Testis (tissue), 3 donors: ENCODE data around the gene RAD9A. TPM values are rescaled to one million over a fixed set of nuclear protein-coding genes. Genes with fewer than 3 reads are reported as not detected.
A peak's percentile ranks its signal among the peaks of the same experiment; 100 is the strongest.

Experiments
- DNase-seq: peaks from one replicate; pipeline ENCODE4 v3.0.0-alpha.2; 2019
- H3K27ac ChIP-seq, 2 donors: fragments of 200-600 bp; sonication (generic); one replicate each; pipeline ENCODE4 v1.5.1; 2019
- H3K27me3 ChIP-seq: fragments of 200-600 bp; sonication (generic); one replicate; pipeline ENCODE4 v1.5.1; 2019
- H3K36me3 ChIP-seq: fragments of 200-600 bp; sonication (generic); one replicate; pipeline ENCODE4 v1.5.1; 2017; ENCODE audit warnings: low read depth; ENCODE audit errors: missing control alignments
- H3K4me1 ChIP-seq: fragments of 200-600 bp; sonication (generic); one replicate; pipeline ENCODE4 v1.5.1; 2019
- H3K4me3 ChIP-seq, 2 donors: fragments of 200-600 bp; sonication (generic); one replicate each; pipeline ENCODE4 v1.5.1; 2017 to 2019
- H3K9me3 ChIP-seq: fragments of 200-600 bp; sonication (generic); one replicate; pipeline ENCODE4 v1.5.1; 2017
- CTCF ChIP-seq, 3 experiments: fragments of 450-650 bp in 2 of 3; fragments of 200-600 bp in 1 of 3; sonication (generic) in 1 of 3; IDR thresholded peaks; one replicate each; pipeline ENCODE4 v1.5.1; 2016 to 2019; ENCODE audit warnings: antibody characterized with exemption in 3 of 3, mild to moderate bottlenecking in 2 of 3, moderate library complexity in 1 of 3
- POLR2A ChIP-seq: fragments of 450-650 bp; IDR thresholded peaks from one replicate; pipeline ENCODE4 v1.6.1; 2017; ENCODE audit warnings: antibody characterized with exemption, mild to moderate bottlenecking, moderate library complexity
- WGBS, 2 donors: methylation state at CpG; one replicate each; pipeline ENCODE4 v1.1.5; 2018; 5-methylcytosine and 5-hydroxymethylcytosine counted together
- intact Hi-C: fragments of 100-400 bp; cut with DNase I; formaldehyde crosslinking; loops from one replicate; pipeline ENCODE4 v1.15.1; 2023; ENCODE audit warnings: low total_unique reads
- polyA plus RNA-seq: library from polyadenylated mRNA; stranded (reverse); fragments of 350-450 nt; fragmentation: Illumina TruSeq; extraction: RNeasy Lipid Tissue Mini Kit (QIAGEN cat#74804); gene quantifications from one replicate; pipeline ENCODE4 v1.2.3, GENCODE V29; 2014; ENCODE audit warnings: low read depth, low replicate concordance; ENCODE audit not compliant: insufficient read depth
- total RNA-seq, 2 donors: library from RNA; depleted of rRNA; stranded (reverse); fragments of >200 nt; gene quantifications; one replicate each; pipeline ENCODE4 v1.2.3, GENCODE V29; 2016

RAD9A gene
- total and polyA plus RNA-seq, 3 donors from 2014 or later, result 25.7 to 46.2 (median 35.8) TPM

DNA sequence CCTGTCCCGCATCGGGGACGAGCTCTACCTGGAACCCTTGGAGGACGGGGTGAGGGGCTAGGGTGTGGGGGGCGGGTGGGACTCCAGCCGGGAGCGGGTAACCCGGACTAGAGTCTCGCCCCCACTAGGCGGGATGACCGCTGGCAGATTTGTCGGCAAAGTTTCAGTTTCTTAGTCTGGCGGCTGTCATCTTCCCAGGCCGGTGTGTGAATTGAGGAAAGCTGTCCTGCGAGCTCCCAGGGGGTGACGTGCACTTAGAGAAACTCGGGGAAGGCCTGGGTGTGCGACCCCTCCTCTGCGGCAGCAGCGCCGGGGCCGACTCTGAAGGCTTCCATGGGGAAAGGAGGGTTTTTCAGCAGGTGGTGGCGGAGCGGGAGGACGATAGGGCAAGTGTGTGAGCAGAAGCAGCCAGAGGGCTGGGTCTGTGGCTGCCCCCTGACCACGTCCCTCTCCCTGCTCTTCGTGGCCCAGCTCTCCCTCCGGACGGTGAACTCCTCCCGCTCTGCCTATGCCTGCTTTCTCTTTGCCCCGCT is 463 bp downstream of the RAD9A start:
- peak overlapping the region; percentile 46 to 59 for H3K27ac ChIP-seq
- TF ChIP-seq CTCF (IDR thresholded peaks at IDR 0.05) (no peak), POLR2A (no peak)
- DNase-seq, result no peak
- no peaks in the 10 kb centered on the region for H3K9me3 ChIP-seq
- no peaks in the 10 kb centered on the region for H3K27me3 ChIP-seq
- 5 to 15% methylated on average over 13 to 31 of the region's 31 CpGs for WGBS, 2 donors
- intact Hi-C loops, result no loop called here
- peaks cover 16% of the 10 kb centered on the region for H3K4me1 ChIP-seq
- no peaks in the 10 kb centered on the region for H3K36me3 ChIP-seq
- H3K4me3 ChIP-seq, result peak overlapping the region; percentile 69 to 89

DNA sequence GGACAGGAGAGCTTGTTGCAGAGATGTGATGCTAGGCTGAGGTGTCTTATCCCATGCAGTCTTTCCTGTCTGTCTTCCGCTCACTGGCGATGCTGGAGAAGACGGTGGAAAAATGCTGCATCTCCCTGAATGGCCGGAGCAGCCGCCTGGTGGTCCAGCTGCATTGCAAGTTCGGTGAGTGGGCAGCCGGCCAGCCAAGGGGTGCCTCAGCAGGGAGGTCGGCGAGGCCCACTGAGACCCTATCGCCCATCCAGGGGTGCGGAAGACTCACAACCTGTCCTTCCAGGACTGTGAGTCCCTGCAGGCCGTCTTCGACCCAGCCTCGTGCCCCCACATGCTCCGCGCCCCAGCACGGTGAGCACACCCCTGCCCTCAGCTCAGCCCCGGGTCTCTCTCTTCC is 1.7 kb downstream of the RAD9A start:
- Histone ChIP-seq H3K27me3 (no peaks in the 10 kb centered on the region), H3K4me3 (no peak overlapping the region), H3K36me3 (no peaks in the 10 kb centered on the region), H3K27ac (no peak overlapping the region), H3K4me1 (peaks cover 16% of the 10 kb centered on the region), H3K9me3 (no peaks in the 10 kb centered on the region)
- 91 to 95% methylated on average over 8 to 18 of the region's 18 CpGs for WGBS, 2 donors
- no peak for DNase-seq
- TF ChIP-seq POLR2A (no peak), CTCF (IDR thresholded peaks at IDR 0.05) (no peak)
- intact Hi-C loops, result no loop called here

DNA sequence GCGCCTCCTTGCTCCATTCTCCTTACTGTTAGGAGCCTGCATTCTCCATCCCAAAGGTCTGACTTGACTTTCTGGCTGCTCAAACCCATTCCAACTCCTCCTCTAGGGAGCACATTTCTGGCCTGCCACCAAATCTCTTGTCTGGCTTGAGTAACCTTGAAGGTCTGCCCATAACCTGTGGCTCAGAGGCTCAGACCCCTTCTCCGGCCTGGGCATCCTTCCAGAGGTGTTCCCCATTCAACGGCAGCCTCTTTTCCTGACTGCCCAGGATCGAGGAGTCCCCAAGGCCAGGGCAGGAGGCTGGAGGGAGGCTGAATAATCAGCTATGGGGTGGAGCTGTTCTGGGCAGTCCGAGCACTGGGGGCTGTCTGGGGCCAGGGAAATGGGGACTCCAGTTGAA is 2.2 kb downstream of the RAD9A start:
- Histone ChIP-seq H3K4me1 (peaks cover 16% of the 10 kb centered on the region), H3K4me3 (no peak overlapping the region), H3K27me3 (no peaks in the 10 kb centered on the region), H3K27ac (no peak overlapping the region), H3K36me3 (no peaks in the 10 kb centered on the region), H3K9me3 (no peaks in the 10 kb centered on the region)
- no peak for TF ChIP-seq CTCF (IDR thresholded peaks at IDR 0.05)
- no peak for TF ChIP-seq POLR2A
- WGBS, 2 donors, result 52% methylated on average over 5 of the region's 5 CpGs
- no peak for DNase-seq
- intact Hi-C loops, result no loop called here

DNA sequence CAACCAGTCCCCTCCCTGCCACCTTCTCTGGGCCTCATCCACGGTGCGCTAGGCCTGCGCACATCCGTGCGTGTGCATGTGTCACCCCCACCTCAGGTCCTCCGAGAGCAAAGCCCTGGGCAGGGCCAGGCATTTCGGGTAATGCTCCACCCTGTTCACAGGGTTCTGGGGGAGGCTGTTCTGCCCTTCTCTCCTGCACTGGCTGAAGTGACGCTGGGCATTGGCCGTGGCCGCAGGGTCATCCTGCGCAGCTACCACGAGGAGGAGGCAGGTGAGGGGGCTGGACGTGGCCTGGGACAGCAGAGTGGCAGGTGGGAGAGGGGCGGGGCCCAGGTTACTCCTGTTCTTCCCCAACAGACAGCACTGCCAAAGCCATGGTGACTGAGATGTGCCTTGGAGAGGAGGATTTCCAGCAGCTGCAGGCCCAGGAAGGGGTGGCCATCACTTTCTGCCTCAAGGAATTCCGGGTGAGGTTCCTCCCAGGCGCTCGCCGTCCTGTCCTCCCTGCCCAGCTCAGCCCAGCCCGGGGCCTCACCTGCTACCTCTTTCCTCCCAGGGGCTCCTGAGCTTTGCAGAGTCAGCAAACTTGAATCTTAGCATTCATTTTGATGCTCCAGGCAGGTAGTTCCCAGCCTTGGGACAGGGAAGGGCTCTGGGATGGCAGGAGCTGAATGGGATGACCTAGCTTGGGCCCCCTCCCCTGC is 3.9 kb downstream of the RAD9A start:
- Histone ChIP-seq H3K27ac (no peak overlapping the region), H3K9me3 (no peaks in the 10 kb centered on the region), H3K4me3 (no peak overlapping the region), H3K27me3 (no peaks in the 10 kb centered on the region), H3K4me1 (peaks cover 14% of the 10 kb centered on the region), H3K36me3 (no peaks in the 10 kb centered on the region)
- no peak for DNase-seq
- intact Hi-C loops, result no loop called here
- no peak for TF ChIP-seq POLR2A
- TF ChIP-seq CTCF (IDR thresholded peaks at IDR 0.05), result no peak
- WGBS, 2 donors, result 83 to 94% methylated on average over 14 to 19 of the region's 19 CpGs

GRCh38 chr11:67396259-67396581 is 4.4 kb downstream of the RAD9A start:
- peaks cover 18% of the 10 kb centered on the region for H3K4me1 ChIP-seq
- WGBS, 2 donors, result 89 to 91% methylated on average over 7 of the region's 7 CpGs
- no peaks in the 10 kb centered on the region for H3K27me3 ChIP-seq
- H3K36me3 ChIP-seq, result no peaks in the 10 kb centered on the region
- H3K4me3 ChIP-seq, result no peak overlapping the region
- DNase-seq, result no peak
- H3K27ac ChIP-seq, result no peak overlapping the region
- TF ChIP-seq CTCF (IDR thresholded peaks at IDR 0.05), result no peak
- TF ChIP-seq POLR2A, result no peak
- intact Hi-C loops, result no loop called here
- H3K9me3 ChIP-seq, result no peaks in the 10 kb centered on the region
